Breast epithelium (tissue), 4 donors: Measurements from ENCODE around the gene KIAA1549. TPM values are rescaled to one million over a fixed set of nuclear protein-coding genes. Genes with fewer than 3 reads are reported as not detected.

Experiments used
- DNase-seq, 2 donors: peaks; one replicate each; pipeline ENCODE4 v3.0.0-alpha.2; 2019; ENCODE audit warnings: low spot score in 2 of 2
- H3K27ac ChIP-seq, 2 donors: fragments of 200-600 bp; sonication (generic) in 1 of 2; one replicate each; pipeline ENCODE4 v1.5.1; 2016 to 2019; ENCODE audit warnings: mild to moderate bottlenecking in 1 of 2
- H3K27me3 ChIP-seq, 2 donors: fragments of 200-600 bp; sonication (generic) in 1 of 2; one replicate each; pipeline versions ENCODE4 v1.5.1 to v1.6.0; 2017 to 2019; ENCODE audit warnings: control low read depth in 1 of 2, mild to moderate bottlenecking in 1 of 2
- H3K36me3 ChIP-seq: fragments of 200-600 bp; one replicate; pipeline ENCODE4 v1.5.1; 2019
- H3K4me1 ChIP-seq, 2 donors: fragments of 200-600 bp; sonication (generic); one replicate each; pipeline ENCODE4 v1.5.1; 2016 to 2019; ENCODE audit warnings: control low read depth in 1 of 2
- H3K4me3 ChIP-seq, 3 donors: fragments of 200-600 bp; sonication (generic); 1 replicate in 2 of 3; 2 replicates in 1 of 3; pipeline ENCODE4 v1.5.1; 2016 to 2019; ENCODE audit warnings: mild to moderate bottlenecking in 3 of 3, moderate library complexity in 2 of 3
- H3K9me3 ChIP-seq, 2 donors: fragments of 200-600 bp; sonication (generic) in 1 of 2; one replicate each; pipeline ENCODE4 v1.5.1; 2016 to 2019; ENCODE audit warnings: control low read depth in 1 of 2
- CTCF ChIP-seq, 3 donors: fragments of 450-650 bp; IDR thresholded peaks; one replicate each; pipeline ENCODE4 v1.5.1; 2016 to 2017; ENCODE audit warnings: antibody characterized with exemption in 3 of 3, mild to moderate bottlenecking in 3 of 3, moderate library complexity in 3 of 3
- POLR2A ChIP-seq: fragments of 450-650 bp; IDR thresholded peaks from one replicate; pipeline ENCODE4 v1.6.1; 2016; ENCODE audit warnings: antibody characterized with exemption, mild to moderate bottlenecking, moderate library complexity
- POLR2AphosphoS5 ChIP-seq, 3 donors: sonication (generic); formaldehyde crosslinking; IDR thresholded peaks; one replicate each; pipeline ENCODE4 v1.6.1; 2017; ENCODE audit warnings: antibody characterized with exemption in 3 of 3
- intact Hi-C: fragments of 100-400 bp; cut with DNase I; formaldehyde crosslinking; loops from one replicate; pipeline ENCODE4 v1.15.1; 2023; ENCODE audit warnings: low total_unique reads
- total RNA-seq, 3 donors: library from RNA; depleted of rRNA; stranded (reverse); fragments of >200 nt; gene quantifications; one replicate each; pipeline ENCODE4 v1.1.0, GENCODE V29; 2016

The KIAA1549 gene
- total RNA-seq, 3 donors from 2014 or later: 1.8 to 3.9 (median 2.8) TPM

DNA sequence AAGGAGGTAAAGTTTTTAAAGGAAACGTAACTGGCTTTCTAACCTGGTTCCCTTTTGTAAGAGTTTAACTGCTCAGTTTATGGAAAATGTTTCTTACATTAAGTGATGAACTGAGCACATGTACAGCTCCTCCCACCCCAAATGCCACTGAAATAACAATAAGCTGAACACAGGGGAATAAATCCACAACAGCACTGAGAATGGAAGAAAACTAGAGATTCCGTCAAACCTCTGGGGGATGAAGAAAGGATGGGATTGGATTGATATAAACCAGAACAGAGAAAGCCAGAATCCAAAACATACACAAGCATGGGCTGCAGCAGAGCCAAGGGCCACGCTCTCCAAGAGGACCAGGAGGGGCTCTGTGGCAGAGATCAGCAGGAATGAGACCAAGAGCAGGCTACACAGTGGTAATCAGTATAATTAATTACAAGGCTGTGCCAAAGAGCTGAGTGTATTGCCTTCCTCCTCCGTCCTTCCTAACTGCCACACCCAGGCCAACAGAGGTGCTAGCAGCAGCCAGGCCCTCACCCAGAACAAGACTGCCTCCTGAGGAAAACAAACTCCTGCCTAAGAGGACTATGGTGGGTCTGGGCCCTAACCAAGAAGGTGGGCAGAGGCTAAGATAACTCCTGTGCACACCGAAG is 73.9 kb downstream of the KIAA1549 start:
- DNase-seq: no peak
- H3K4me3 ChIP-seq: no peak overlapping the region
- H3K27me3 ChIP-seq: no peaks in the 10 kb centered on the region
- H3K9me3 ChIP-seq: no peaks in the 10 kb centered on the region
- intact Hi-C loops: no loop called here
- H3K4me1 ChIP-seq: no peaks in the 10 kb centered on the region
- no peaks in the 10 kb centered on the region for H3K36me3 ChIP-seq
- TF ChIP-seq POLR2A (no peak), CTCF (IDR thresholded peaks at IDR 0.05) (no peak), POLR2AphosphoS5 (IDR thresholded peaks at IDR 0.05) (no peak)
- no peak overlapping the region for H3K27ac ChIP-seq

GRCh38 chr7:138903859-138904435 is 77.2 kb downstream of the KIAA1549 start:
- TF ChIP-seq CTCF (IDR thresholded peaks at IDR 0.05) (no peak), POLR2A (no peak), POLR2AphosphoS5 (IDR thresholded peaks at IDR 0.05) (no peak)

GRCh38 chr7:138903186-138903820 is 77.9 kb downstream of the KIAA1549 start:
- Histone ChIP-seq H3K9me3 (no peaks in the 10 kb centered on the region), H3K36me3 (no peaks in the 10 kb centered on the region), H3K27ac (no peak overlapping the region), H3K4me1 (no peaks in the 10 kb centered on the region), H3K27me3 (no peaks in the 10 kb centered on the region), H3K4me3 (no peak overlapping the region)
- TF ChIP-seq CTCF (IDR thresholded peaks at IDR 0.05): no peak
- TF ChIP-seq POLR2AphosphoS5 (IDR thresholded peaks at IDR 0.05): no peak
- TF ChIP-seq POLR2A: no peak
- intact Hi-C loops: no loop called here
- DNase-seq: no peak

More at GRCh38 chr7:138903859-138904435, 77.2 kb downstream of the KIAA1549 start:
- intact Hi-C loops: no loop called here
- Histone ChIP-seq H3K4me3 (no peak overlapping the region), H3K27ac (no peak overlapping the region), H3K27me3 (no peaks in the 10 kb centered on the region), H3K9me3 (no peaks in the 10 kb centered on the region), H3K4me1 (no peaks in the 10 kb centered on the region), H3K36me3 (no peaks in the 10 kb centered on the region)
- DNase-seq: no peak

DNA sequence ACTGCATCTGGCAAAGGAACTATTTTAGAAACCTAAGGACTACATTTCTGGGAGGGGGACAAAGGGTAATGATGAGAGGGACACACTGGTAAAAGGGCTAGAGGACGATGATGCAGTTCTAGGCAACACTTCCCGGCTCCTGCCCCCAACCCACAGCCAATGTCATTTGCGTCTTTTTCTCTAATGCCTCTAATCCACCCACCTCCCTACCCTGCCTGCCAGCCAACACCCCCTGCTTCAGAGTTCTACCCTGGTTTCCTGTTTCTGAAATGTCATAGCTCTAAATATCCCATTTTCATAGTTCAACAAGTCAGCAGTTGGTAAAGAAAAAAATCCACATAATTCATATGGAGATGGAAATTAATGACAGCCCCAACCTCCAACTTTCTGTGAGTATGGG is 79.0 kb downstream of the KIAA1549 start:
- Histone ChIP-seq H3K36me3 (no peaks in the 10 kb centered on the region), H3K9me3 (no peaks in the 10 kb centered on the region), H3K4me3 (no peak overlapping the region), H3K27ac (no peak overlapping the region), H3K4me1 (no peaks in the 10 kb centered on the region), H3K27me3 (no peaks in the 10 kb centered on the region)
- intact Hi-C loops: no loop called here
- no peak for TF ChIP-seq CTCF (IDR thresholded peaks at IDR 0.05)
- no peak for DNase-seq

GRCh38 chr7:138900035-138900828 is 81.0 kb downstream of the KIAA1549 start:
- DNase-seq: no peak
- intact Hi-C loops: no loop called here
- H3K9me3 ChIP-seq: no peaks in the 10 kb centered on the region
- H3K27me3 ChIP-seq: no peaks in the 10 kb centered on the region
- TF ChIP-seq POLR2A (no peak), CTCF (IDR thresholded peaks at IDR 0.05) (no peak), POLR2AphosphoS5 (IDR thresholded peaks at IDR 0.05) (no peak)
- H3K36me3 ChIP-seq: no peaks in the 10 kb centered on the region
- H3K4me3 ChIP-seq: no peak overlapping the region
- no peak overlapping the region for H3K27ac ChIP-seq
- H3K4me1 ChIP-seq: no peaks in the 10 kb centered on the region
